ENCODE data around the gene MARK3.
A peak's percentile ranks its signal among the peaks of the same experiment; 100 is the strongest.

MARK3 gene

DNA sequence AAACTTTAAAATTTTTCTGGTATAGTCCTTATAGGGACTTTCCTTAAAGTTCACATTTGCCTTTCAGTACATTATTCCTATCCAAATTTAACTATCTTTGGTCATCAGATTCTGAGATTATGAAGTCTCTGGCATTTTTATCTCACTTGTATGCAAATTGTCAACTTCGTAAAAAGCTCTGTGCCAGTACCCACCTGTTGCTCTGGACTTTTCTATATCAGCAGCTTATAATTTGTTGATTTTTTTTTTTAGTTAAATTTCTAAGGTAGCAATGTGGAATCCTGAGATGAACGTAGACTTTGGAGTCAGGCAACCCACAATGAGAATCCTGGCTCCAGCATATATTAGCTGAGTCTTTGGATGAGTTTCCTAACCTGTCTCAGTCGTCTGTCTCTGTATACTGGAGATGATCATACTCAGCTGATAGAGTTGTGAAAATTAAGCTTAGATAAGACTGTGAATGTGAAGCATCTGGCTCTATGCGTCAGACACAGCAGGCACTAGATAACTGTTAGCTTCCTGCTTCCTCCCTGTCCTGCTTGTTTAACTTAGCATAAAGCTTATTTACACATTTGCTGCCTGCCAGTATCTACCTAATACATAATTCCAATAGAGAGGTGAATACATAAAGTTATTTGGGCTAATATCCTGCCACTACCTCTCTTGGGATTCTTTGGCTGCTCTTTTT is 59.8 kb downstream of the MARK3 start:
- no peak for DNase-seq

- DNase-seq = no peak
These were observed 60.6 kb downstream of the MARK3 start for GRCh38 chr14:103445806-103446205.

- no peak for DNase-seq
These were observed 62.9 kb downstream of the MARK3 start for GRCh38 chr14:103448097-103448496.

DNA sequence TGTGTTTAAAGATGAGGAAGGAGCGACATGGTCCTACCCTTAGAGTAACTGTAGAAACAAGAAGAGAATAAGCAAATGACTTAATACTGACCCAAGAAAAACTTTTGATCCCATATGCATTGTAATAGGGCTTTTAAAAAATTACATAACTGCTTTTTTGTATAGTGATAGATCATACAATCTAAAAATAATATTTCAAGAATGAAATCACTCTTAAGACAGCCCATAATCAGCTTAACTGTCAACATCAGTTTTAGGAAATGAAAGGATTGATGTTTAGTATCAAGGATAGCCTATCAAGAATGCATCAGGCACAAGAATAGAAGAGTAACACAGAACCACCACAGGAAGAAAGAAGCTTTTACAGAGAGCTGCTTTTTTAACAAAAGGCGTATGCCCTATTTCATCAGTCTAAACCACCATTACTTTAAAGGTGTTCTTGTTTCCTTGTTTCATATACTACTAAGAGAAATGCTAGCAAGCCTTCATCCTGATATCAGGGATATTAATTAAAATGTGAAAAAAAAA is 64.5 kb downstream of the MARK3 start:
- DNase-seq = no peak

DNA sequence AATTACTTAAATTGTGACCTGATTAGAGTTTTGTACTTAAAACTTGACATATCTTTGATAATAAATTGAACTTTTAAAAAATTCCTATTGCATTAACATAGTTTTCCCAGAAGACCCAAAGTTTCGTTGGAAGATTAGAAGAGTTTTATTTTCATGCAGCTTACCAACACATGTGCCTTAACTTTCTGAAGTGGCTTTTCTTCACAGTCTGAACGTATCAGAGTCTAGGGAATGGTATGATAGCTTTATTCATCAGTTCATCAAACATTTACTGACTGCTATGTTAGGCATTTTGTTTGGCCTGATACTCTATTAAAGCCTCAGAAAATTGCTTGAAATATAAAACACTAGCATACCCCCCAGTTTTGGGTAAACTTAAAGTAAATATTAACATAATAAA is 65.2 kb downstream of the MARK3 start:
- DNase-seq = no peak

GRCh38 chr14:103451401-103451800 is 66.2 kb downstream of the MARK3 start:
- no peak for DNase-seq

DNA sequence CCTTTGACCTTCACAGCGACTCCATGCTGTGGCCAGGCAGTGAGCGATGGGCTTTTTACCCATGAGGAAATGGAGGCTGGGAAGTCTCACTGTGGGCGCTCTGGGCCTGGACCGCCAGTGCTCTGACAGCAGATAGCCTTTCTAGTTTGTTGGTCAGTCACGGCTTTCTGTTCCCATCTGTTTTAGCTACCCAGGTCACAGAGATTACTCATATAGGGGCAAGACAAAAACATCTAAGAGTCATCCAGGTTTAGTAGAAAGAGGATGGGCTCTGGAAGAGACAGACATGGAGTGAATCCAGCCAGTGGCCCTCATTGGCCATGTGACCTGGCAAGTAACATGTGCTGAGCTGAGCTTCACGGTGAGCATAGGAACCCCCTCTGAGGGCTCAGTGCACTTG is 68.6 kb downstream of the MARK3 start:
- DNase-seq = no peak

- DNase-seq = no peak
These were observed 71.1 kb downstream of the MARK3 start for GRCh38 chr14:103456167-103456835.

- DNase-seq = no peak
These were observed 75.2 kb downstream of the MARK3 start for GRCh38 chr14:103460415-103460814.

DNA sequence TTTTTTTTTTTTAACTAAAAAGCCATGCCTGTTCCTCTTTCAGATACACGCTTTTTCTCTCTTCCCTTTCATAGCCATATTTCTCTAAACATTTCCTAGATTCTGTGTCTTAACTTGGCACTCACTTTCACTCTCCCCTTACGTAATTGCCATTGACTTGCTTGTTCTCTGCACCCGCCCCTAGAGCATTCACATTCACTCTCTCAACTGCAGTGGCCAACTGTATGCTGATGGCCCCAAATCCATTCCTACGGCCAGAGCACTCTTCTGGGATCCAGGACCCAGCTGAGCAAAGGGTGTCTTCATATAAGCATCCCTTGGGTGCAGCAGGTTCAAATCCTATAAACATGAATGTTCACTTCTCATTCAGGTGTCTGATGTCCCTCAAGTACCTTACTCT is 77.9 kb downstream of the MARK3 start:
- no peak for DNase-seq

DNA sequence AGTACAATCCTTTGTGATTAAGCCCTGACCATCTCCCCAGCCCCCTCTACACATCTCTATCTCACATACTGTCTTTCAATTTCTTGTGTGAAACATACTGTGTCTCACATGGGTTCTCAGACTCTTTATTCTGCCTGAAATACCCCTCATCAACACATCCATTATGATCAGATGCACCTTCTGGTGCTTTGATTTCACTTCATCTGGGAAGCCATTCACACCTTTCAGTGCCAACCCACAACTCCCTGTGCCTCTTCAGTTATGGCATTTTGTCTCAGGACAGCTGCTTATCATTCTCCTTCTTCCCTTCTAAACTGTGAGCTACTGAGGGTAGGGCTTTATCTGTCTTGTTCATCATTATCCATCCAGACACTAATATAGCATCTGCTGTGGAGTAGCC is 78.6 kb downstream of the MARK3 start:
- no peak for DNase-seq

DNA sequence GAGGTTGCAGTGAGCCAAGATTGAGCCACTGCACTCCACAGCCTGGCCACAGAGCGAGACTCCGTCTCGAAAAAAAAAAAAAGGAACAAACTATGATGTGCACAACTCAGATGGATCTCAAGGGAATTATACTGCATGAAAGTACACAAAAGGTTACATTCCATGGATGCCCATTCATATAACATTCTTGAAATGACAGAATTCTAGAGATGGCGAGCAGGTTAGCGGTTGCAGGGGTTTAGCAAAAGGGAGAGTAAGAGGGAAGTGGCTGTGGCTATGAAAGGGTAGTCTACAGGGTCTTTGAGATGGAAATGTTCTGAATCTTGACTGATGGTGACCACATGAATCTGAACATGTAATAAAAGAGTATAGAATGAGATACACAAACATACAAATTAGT is 87.7 kb downstream of the MARK3 start:
- DNase-seq = no peak

DNA sequence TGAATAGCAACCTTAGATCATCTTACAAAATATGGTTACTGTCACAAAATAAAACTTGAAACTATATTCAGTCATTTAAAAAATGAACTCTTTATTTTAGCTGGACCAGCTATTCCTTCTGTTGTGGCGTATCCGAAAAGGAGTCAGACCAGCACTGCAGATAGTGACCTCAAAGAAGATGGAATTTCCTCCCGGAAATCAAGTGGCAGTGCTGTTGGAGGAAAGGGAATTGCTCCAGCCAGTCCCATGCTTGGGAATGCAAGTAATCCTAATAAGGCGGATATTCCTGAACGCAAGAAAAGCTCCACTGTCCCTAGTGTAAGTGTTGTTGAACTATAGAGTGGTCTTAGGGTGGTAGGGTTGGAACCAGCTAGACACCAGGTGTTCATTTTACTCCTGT is 89.7 kb downstream of the MARK3 start:
- DNase-seq = no peak

GRCh38 chr14:103476065-103476464 is 90.8 kb downstream of the MARK3 start:
- DNase-seq = no peak

DNA sequence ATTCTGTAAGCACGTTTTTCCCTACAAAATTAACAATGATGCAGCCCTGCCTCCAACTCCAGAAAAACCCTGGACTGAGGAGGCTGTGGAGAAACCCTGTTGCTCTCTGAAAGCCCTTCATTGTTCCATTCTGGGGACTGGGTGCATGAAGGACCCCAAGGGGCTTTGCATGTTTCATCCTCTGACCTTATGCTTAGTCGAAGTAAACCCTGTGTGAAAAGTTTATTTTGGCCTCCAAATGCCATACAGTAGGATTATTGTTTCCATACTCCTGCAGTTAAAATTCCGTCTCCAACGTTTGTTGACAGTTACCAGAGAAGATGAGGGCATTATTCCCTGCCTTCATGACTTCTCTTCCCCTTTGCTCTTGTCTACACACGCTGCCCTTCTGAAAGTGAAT is 91.4 kb downstream of the MARK3 start:
- DNase-seq = no peak

DNA sequence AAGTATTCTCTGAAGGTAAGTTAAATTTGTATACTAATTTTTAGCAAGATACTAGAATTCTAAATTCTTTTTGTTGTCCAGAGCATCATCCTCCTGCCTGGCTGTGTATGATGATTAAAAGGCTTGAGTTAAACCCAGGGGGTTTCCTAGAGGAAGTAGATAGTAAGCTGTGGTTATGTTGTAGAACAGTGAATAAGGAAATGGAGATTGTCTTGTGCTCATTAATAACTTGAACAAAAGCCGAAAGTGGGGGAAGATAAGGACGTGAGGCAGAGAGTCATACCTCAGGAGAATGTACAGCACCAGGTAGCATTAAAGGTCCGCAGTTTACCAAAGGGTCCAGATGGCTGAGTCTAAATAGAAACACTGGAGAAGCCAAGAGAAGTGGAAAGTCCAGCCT is 95.4 kb downstream of the MARK3 start:
- no peak for DNase-seq

DNA sequence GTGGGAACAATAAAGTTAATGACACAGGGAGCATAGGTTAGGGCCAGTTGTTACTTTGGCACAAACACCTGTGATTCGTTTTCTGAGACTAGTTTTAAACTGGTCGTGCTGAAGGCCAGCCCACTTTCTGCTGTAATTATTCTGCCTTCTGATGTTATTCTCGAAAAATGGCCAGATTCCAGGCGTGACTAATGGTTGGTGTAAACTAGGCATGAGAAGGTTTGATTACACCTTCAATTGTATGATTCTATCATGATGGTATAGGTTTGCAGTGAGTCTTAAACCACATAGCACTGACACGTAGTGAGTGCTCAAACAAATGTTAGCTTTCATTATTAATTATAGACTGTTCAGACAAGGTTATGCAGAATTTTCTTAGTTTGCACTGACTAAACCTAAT is 98.4 kb downstream of the MARK3 start:
- DNase-seq = no peak

DNA sequence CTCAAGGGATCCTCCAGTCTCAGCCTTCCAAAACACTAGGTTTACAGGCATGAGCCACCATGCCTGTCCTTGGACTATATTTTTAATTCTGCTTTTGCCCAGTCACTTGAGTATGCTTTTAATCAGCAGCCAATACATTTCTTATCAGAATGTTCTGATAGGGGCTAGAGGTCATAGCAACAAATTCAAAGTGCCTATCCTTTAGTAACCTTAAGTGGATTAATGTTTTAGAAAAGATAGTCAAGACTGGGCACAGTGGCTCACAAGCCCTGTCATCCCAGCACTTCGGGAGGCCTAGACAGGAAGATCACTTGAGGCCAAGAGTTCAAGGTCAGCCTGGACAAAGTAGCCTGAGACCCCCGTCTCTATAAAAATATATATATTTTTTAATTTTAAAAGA is 100.3 kb downstream of the MARK3 start:
- no peak for DNase-seq

- DNase-seq = peak; percentile 7
These were observed 102.9 kb downstream of the MARK3 start for GRCh38 chr14:103488071-103488470.

- DNase-seq = peak; percentile 1
These were observed 103.7 kb downstream of the MARK3 start for GRCh38 chr14:103488960-103489359.

GRCh38 chr14:103489621-103490020 is 104.4 kb downstream of the MARK3 start:
- DNase-seq = no peak

GRCh38 chr14:103491691-103492090 is 106.5 kb downstream of the MARK3 start:
- DNase-seq = peak; percentile 32

DNA sequence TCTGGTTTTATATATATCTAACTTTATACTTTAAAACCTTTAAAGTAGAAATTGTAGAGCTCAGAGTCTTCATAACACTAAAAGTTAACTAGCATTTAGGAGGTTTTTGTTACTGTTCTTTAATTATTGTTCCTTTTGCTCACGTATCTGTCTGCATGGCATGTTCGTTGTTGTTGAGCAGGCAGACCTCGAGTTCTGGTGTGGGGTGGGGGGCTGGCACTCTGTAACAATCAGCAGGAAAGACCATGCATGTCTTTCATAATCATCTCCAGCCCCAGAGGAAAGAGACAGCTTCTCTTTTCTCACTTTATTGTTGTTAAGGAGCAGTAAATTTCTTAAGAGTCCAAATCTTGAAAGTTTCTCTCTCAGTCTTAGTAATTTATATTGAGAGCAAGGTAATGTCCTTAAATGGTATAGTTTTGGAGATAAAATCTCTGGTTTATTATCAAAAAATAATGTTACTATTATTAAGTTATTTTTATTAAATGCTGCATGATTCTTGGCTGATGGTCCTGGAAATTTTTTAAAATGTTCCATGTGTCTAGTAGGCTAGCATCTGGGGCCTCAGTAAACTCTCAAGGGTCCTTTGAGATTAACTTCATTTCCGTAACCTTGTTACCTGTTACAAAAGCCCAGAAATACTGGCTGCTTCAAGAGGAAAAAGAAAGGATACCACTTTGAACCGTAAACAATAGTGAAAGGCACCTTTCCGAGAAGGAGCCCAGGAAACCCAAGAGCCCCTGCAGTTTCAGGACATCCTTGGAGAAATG is 107.1 kb downstream of the MARK3 start:
- DNase-seq = no peak

GRCh38 chr14:103495854-103496253 is 110.6 kb downstream of the MARK3 start:
- no peak for DNase-seq
